Breast epithelium (tissue), 4 donors: ENCODE results near the gene MAPK1IP1L. TPM values are rescaled to one million over a fixed set of nuclear protein-coding genes. Genes with fewer than 3 reads are reported as not detected.
"Not testable (repeated sequence)": the region's sequence is repeated elsewhere in the genome, so short reads cannot be mapped to it uniquely, and the experiment has no call there.

Experiments used
- DNase-seq, 2 donors: peaks; one replicate each; pipeline ENCODE4 v3.0.0-alpha.2; 2019; ENCODE audit warnings: low spot score in 2 of 2
- H3K27ac ChIP-seq, 2 donors: fragments of 200-600 bp; sonication (generic) in 1 of 2; one replicate each; pipeline ENCODE4 v1.5.1; 2016 to 2019; ENCODE audit warnings: mild to moderate bottlenecking in 1 of 2
- H3K27me3 ChIP-seq, 2 donors: fragments of 200-600 bp; sonication (generic) in 1 of 2; one replicate each; pipeline versions ENCODE4 v1.5.1 to v1.6.0; 2017 to 2019; ENCODE audit warnings: control low read depth in 1 of 2, mild to moderate bottlenecking in 1 of 2
- H3K36me3 ChIP-seq: fragments of 200-600 bp; one replicate; pipeline ENCODE4 v1.5.1; 2019
- H3K4me1 ChIP-seq, 2 donors: fragments of 200-600 bp; sonication (generic); one replicate each; pipeline ENCODE4 v1.5.1; 2016 to 2019; ENCODE audit warnings: control low read depth in 1 of 2
- H3K4me3 ChIP-seq, 3 donors: fragments of 200-600 bp; sonication (generic); 1 replicate in 2 of 3; 2 replicates in 1 of 3; pipeline ENCODE4 v1.5.1; 2016 to 2019; ENCODE audit warnings: mild to moderate bottlenecking in 3 of 3, moderate library complexity in 2 of 3
- H3K9me3 ChIP-seq, 2 donors: fragments of 200-600 bp; sonication (generic) in 1 of 2; one replicate each; pipeline ENCODE4 v1.5.1; 2016 to 2019; ENCODE audit warnings: control low read depth in 1 of 2
- CTCF ChIP-seq, 3 donors: fragments of 450-650 bp; IDR thresholded peaks; one replicate each; pipeline ENCODE4 v1.5.1; 2016 to 2017; ENCODE audit warnings: antibody characterized with exemption in 3 of 3, mild to moderate bottlenecking in 3 of 3, moderate library complexity in 3 of 3
- POLR2A ChIP-seq: fragments of 450-650 bp; IDR thresholded peaks from one replicate; pipeline ENCODE4 v1.6.1; 2016; ENCODE audit warnings: antibody characterized with exemption, mild to moderate bottlenecking, moderate library complexity
- POLR2AphosphoS5 ChIP-seq, 3 donors: sonication (generic); formaldehyde crosslinking; IDR thresholded peaks; one replicate each; pipeline ENCODE4 v1.6.1; 2017; ENCODE audit warnings: antibody characterized with exemption in 3 of 3
- intact Hi-C: fragments of 100-400 bp; cut with DNase I; formaldehyde crosslinking; loops from one replicate; pipeline ENCODE4 v1.15.1; 2023; ENCODE audit warnings: low total_unique reads
- total RNA-seq, 3 donors: library from RNA; depleted of rRNA; stranded (reverse); fragments of >200 nt; gene quantifications; one replicate each; pipeline ENCODE4 v1.1.0, GENCODE V29; 2016

Gene MAPK1IP1L
- 10 to 100 TPM; 37.7 to 60.4 (median 39.4) TPM for total RNA-seq

- Histone ChIP-seq H3K9me3 (no peaks in the 10 kb centered on the region), H3K4me3 (peak within 1 kb of the TSS; percentile 92 to 96 (median 96)), H3K27ac (peak within 1 kb of the TSS; percentile 99 to 100), H3K4me1 (peaks cover 0 to 9% of the 10 kb centered on the region in 2 donors), H3K27me3 (no peaks in the 10 kb centered on the region), H3K36me3 (no peaks in the 10 kb centered on the region)
- DNase-seq, result peak; percentile 88 to 94
- peak; percentile 96 for TF ChIP-seq POLR2A
- peak; percentile 98 to 99 (median 99) for TF ChIP-seq POLR2AphosphoS5 (IDR thresholded peaks at IDR 0.05)
- peak; percentile 99 to 100 (median 99) for TF ChIP-seq CTCF (IDR thresholded peaks at IDR 0.05)
- intact Hi-C loops, result no loop called here
Measured at GRCh38 chr14:55051423-55052268, at the start of gene MAPK1IP1L. MAPK1IP1L (plus strand) TSS chr14:55051647; CDS start chr14:55061684, 10,037 bp downstream.

DNA sequence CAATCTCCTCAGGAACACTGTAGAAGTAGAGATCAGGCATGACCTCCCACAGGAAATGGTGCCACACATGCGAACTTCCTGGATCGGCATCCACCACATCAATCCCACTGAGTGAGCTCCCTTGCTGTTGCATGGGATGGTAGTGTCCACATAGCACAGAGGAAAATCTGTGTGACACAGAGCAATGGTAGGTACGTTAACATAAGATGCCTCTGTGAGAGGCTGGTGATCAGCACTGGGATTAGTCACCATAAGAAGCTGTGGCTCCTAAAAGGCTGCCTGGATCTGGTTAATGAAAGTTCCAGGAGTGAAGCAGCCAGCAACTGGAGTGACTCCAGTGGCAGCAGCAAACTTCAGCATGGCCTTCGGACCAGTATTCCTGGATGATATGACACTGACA lies 46.4 kb upstream of the MAPK1IP1L start:
- no peaks in the 10 kb centered on the region for H3K4me1 ChIP-seq
- TF ChIP-seq POLR2AphosphoS5 (IDR thresholded peaks at IDR 0.05) (no peak), POLR2A (no peak)
- no peak overlapping the region for H3K27ac ChIP-seq
- H3K4me3 ChIP-seq, result no peak overlapping the region
- no peak for DNase-seq
- no peaks in the 10 kb centered on the region for H3K36me3 ChIP-seq
- H3K9me3 ChIP-seq, result no peaks in the 10 kb centered on the region
- intact Hi-C loops, result no loop called here
- no peaks in the 10 kb centered on the region for H3K27me3 ChIP-seq

GRCh38 chr14:55015006-55015405 lies 36.4 kb upstream of the MAPK1IP1L start:
- intact Hi-C loops, result no loop called here
- Histone ChIP-seq H3K4me1 (no peaks in the 10 kb centered on the region), H3K27ac (no peak overlapping the region), H3K4me3 (no peak overlapping the region), H3K27me3 (no peaks in the 10 kb centered on the region), H3K36me3 (no peaks in the 10 kb centered on the region), H3K9me3 (no peaks in the 10 kb centered on the region)
- no peak for DNase-seq
- TF ChIP-seq POLR2A (no peak), POLR2AphosphoS5 (IDR thresholded peaks at IDR 0.05) (no peak), CTCF (IDR thresholded peaks at IDR 0.05) (no peak)

- DNase-seq, result no peak
- Histone ChIP-seq H3K36me3 (no peaks in the 10 kb centered on the region), H3K27me3 (no peaks in the 10 kb centered on the region), H3K4me1 (no peaks in the 10 kb centered on the region), H3K4me3 (no peak overlapping the region), H3K9me3 (no peaks in the 10 kb centered on the region), H3K27ac (no peak overlapping the region)
- TF ChIP-seq POLR2A, result no peak
- TF ChIP-seq POLR2AphosphoS5 (IDR thresholded peaks at IDR 0.05), result no peak
- TF ChIP-seq CTCF (IDR thresholded peaks at IDR 0.05), result no peak
- intact Hi-C loops, result no loop called here
Measured at GRCh38 chr14:55019968-55020554, 31.4 kb upstream of the MAPK1IP1L start.

- H3K36me3 ChIP-seq, DNase-seq, H3K9me3 ChIP-seq, H3K27ac ChIP-seq, H3K4me1 ChIP-seq, H3K27me3 ChIP-seq, H3K4me3 ChIP-seq, intact Hi-C loops: not testable (repeated sequence)
Measured at GRCh38 chr14:55024365-55024764, 27.1 kb upstream of the MAPK1IP1L start.

DNA sequence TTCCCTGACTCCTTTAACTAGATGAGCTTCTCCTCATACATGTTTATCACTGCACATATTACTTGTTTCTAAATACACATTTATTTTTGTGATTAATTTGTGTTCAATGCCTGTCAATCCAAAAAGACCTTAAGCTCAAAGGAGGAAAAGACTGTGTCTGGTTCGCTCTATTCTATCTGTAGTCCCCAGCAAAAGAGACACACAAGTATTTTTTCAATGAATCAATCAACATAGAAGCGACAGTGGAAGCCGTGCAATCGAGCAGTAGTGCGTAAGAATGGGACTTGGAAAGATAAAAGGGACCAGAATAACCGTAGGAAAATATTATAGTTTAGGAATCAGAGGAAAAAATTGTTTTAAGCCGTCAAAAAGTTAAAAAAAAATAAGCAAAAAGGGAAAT lies 25.5 kb upstream of the MAPK1IP1L start:
- Histone ChIP-seq H3K4me3 (peak overlapping the region; percentile 64 to 86 (median 71)), H3K4me1 (no peaks in the 10 kb centered on the region), H3K9me3 (no peaks in the 10 kb centered on the region), H3K36me3 (no peaks in the 10 kb centered on the region), H3K27me3 (no peaks in the 10 kb centered on the region), H3K27ac (no peak overlapping the region)
- no peak for DNase-seq
- intact Hi-C loops, result no loop called here
- no peak for TF ChIP-seq POLR2A
